Measurements from ENCODE around the gene PRPSAP2. TPM values are rescaled to one million over a fixed set of nuclear protein-coding genes. Genes with fewer than 3 reads are reported as not detected.
"Not testable (repeated sequence)": the region's sequence is repeated elsewhere in the genome, so short reads cannot be mapped to it uniquely, and the experiment has no call there.

PRPSAP2 gene
- total and polyA plus RNA-seq, 2 donors (not counting 1 experiment from before 2014, with no cell fraction given): 27.1 to 58.8 TPM

DNA sequence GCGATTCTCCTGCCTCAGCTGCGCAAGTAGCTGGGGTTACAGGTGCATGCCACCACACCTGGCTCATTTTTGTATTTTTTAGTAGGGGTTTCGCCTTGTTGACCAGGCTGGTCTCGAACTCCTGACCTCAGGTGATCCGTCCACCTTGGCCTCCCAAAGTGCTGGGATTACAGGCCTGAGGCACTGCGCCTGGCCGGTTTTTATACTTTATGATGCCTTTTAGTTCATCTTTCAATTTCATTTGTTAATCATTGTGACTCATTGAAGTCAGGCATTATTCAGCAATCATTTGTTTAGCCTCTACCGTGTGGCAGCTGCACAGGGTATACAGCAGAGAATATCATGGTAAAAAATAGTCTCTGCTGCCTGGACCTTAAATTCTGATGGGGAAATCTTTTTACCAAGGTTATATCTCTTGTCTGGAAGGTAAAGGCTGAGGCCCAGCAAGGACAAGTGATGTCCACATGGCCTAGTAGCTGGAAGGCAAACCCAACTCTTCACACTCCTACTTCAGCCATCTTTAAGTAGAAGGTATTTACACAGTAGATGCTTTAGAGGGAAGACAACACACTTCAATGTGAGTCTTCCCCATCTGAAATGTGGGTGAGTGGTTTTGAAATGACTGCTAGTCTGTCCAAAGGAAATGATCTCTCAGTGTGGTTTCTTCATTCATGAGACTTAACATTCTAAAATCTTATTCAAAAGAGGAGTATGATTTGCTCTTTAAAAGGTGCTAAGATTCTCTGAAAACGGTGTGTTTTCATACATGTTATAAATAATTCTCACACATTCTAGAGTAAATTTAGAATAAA is 2.4 kb downstream of the PRPSAP2 start:
- Histone ChIP-seq H3K4me2 (replicated peaks; ENCODE audit: low read depth, low read length, poor library complexity, severe bottlenecking) (peak overlapping the region; percentile 17), H3K27ac (ENCODE audit: low read length in 2 of 2) (peak overlapping the region; percentile 36 to 37)

DNA sequence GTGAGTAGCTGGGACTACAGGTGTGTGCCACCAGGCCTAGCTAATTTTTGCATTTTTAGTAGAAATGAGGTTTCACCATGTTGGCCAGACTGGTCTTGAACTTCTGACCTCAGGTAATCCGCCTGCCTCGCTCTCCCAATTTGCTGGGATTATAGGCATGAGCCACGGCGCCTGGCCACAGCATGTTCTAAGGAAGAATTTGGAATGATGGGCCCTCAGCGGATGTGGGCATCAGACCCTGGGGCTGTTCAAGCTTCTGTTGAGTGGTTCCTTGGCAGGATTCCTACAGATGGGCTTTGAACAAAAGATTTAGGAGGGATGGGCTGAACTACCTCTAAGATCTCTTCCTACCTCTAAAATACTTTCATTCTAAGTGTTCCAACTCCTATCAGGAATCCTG is 4.1 kb downstream of the PRPSAP2 start:
- TF ChIP-seq EZH2 (IDR thresholded peaks at IDR 0.05; ENCODE audit: borderline replicate concordance, insufficient read depth, low read depth, low read length, poor library complexity, severe bottlenecking): no peak
- TF ChIP-seq, protein P1, sequence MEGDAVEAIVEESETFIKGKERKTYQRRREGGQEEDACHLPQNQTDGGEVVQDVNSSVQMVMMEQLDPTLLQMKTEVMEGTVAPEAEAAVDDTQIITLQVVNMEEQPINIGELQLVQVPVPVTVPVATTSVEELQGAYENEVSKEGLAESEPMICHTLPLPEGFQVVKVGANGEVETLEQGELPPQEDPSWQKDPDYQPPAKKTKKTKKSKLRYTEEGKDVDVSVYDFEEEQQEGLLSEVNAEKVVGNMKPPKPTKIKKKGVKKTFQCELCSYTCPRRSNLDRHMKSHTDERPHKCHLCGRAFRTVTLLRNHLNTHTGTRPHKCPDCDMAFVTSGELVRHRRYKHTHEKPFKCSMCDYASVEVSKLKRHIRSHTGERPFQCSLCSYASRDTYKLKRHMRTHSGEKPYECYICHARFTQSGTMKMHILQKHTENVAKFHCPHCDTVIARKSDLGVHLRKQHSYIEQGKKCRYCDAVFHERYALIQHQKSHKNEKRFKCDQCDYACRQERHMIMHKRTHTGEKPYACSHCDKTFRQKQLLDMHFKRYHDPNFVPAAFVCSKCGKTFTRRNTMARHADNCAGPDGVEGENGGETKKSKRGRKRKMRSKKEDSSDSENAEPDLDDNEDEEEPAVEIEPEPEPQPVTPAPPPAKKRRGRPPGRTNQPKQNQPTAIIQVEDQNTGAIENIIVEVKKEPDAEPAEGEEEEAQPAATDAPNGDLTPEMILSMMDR (IDR thresholded peaks at IDR 0.05): no peak
- 100% methylated on average over 4 of the region's 5 CpGs for WGBS (ENCODE audit: insufficient coverage)

More for the DNA sequence above, 2.4 kb downstream of the PRPSAP2 start:
- Mint-ChIP-seq H3K4me3 (peak overlapping the region; percentile 10), H3K27ac (peak overlapping the region; percentile 74), H3K4me1 (peaks cover 50% of the 10 kb centered on the region), H3K9me3 (ENCODE audit: insufficient read depth) (no peaks in the 10 kb centered on the region), H3K27me3 (no peaks in the 10 kb centered on the region)
- no peak for DNase-seq
- Histone ChIP-seq H3K9ac (ENCODE audit: low read length) (no peak overlapping the region), H4K20me1 (ENCODE audit: control insufficient read depth, insufficient read depth, low read length, poor library complexity, severe bottlenecking) (peaks cover 9% of the 10 kb centered on the region), H3K9me3 (ENCODE audit: control extremely low read depth in 1 of 3, control insufficient read depth in 2 of 3, insufficient read depth in 1 of 3, low read length in 2 of 3) (no peaks in the 10 kb centered on the region), H2AFZ (ENCODE audit: insufficient read depth, low read depth, low read length, poor library complexity, severe bottlenecking) (peak overlapping the region; percentile 0), H3K4me1 (ENCODE audit: control insufficient read depth in 2 of 2, insufficient read depth in 2 of 2, low read length in 2 of 2) (peaks cover 33 to 46% of the 10 kb centered on the region in 2 donors), H3K36me3 (replicated peaks in 1 of 2; ENCODE audit: control extremely low read depth in 1 of 2, control insufficient read depth in 1 of 2, extremely low read depth in 1 of 2, insufficient read depth in 2 of 2, low read length in 1 of 2) (peaks cover 0 to 6% of the 10 kb centered on the region in 2 experiments), H3K4me3 (ENCODE audit: control extremely low read depth in 1 of 5, extremely low read depth in 1 of 5, insufficient read depth in 1 of 5, low read depth in 2 of 5, low read length in 4 of 5) (no peak overlapping the region), H3K79me2 (ENCODE audit: control insufficient read depth, insufficient read depth, low read length) (peaks cover 80% of the 10 kb centered on the region), H3K27me3 (replicated peaks in 1 of 4; ENCODE audit: control extremely low read depth in 1 of 4, control insufficient read depth in 3 of 4, insufficient read depth in 4 of 4, low read length in 3 of 4) (no peaks in the 10 kb centered on the region)
- 77% methylated on average over 6 of the region's 9 CpGs for WGBS (ENCODE audit: insufficient coverage)
- CTCF ChIA-PET: no interaction called here
- ATAC-seq (ENCODE audit: low read depth): no peak
- no peak for TF ChIP-seq EZH2 (IDR thresholded peaks at IDR 0.05; ENCODE audit: borderline replicate concordance, insufficient read depth, low read depth, low read length, poor library complexity, severe bottlenecking)
- TF ChIP-seq, protein P1 (IDR thresholded peaks at IDR 0.05): no peak
- POLR2A ChIA-PET: no interaction called here
- intact Hi-C loops (cut with micrococcal nuclease): no loop called here

DNA sequence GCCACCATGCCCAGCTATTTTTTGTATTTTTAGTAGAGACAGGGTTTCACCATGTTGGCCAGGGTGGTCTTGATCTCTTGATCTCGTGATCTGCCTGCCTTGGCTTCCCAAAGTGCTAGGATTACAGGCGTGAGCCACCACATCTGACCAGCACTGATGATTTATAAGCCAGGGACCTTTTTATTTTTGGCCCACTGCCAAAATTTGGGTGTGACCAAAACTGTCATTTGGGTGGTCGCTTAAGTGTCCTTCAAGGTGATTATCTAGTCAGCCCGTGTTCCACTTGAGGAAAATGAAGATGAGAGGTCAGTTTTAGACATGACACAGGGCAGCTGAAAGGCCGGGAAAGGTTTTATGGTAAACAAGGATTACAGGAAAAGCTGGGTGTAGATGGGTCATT is 7.1 kb downstream of the PRPSAP2 start:
- H3K4me1 Mint-ChIP-seq: peaks cover 21% of the 10 kb centered on the region
- H3K4me2 ChIP-seq (replicated peaks; ENCODE audit: low read depth, low read length, poor library complexity, severe bottlenecking); intact Hi-C loops (cut with micrococcal nuclease); H2AFZ ChIP-seq (ENCODE audit: insufficient read depth, low read depth, low read length, poor library complexity, severe bottlenecking); ATAC-seq (ENCODE audit: low read depth); H3K27ac Mint-ChIP-seq; DNase-seq; H3K9me3 Mint-ChIP-seq (ENCODE audit: insufficient read depth); H3K9ac ChIP-seq (ENCODE audit: low read length); H3K27ac ChIP-seq (ENCODE audit: low read length in 2 of 2); H3K4me3 Mint-ChIP-seq; H3K27me3 ChIP-seq (replicated peaks in 1 of 4; ENCODE audit: control extremely low read depth in 1 of 4, control insufficient read depth in 3 of 4, insufficient read depth in 4 of 4, low read length in 3 of 4); H3K9me3 ChIP-seq (ENCODE audit: control extremely low read depth in 1 of 3, control insufficient read depth in 2 of 3, insufficient read depth in 1 of 3, low read length in 2 of 3); POLR2A ChIA-PET; H3K4me3 ChIP-seq (ENCODE audit: control extremely low read depth in 1 of 5, extremely low read depth in 1 of 5, insufficient read depth in 1 of 5, low read depth in 2 of 5, low read length in 4 of 5); H4K20me1 ChIP-seq (ENCODE audit: control insufficient read depth, insufficient read depth, low read length, poor library complexity, severe bottlenecking); CTCF ChIA-PET; H3K27me3 Mint-ChIP-seq: not testable (repeated sequence)
- Histone ChIP-seq H3K79me2 (ENCODE audit: control insufficient read depth, insufficient read depth, low read length) (peaks cover 54% of the 10 kb centered on the region), H3K36me3 (replicated peaks in 1 of 2; ENCODE audit: control extremely low read depth in 1 of 2, control insufficient read depth in 1 of 2, extremely low read depth in 1 of 2, insufficient read depth in 2 of 2, low read length in 1 of 2) (peaks cover 3 to 36% of the 10 kb centered on the region in 2 experiments), H3K4me1 (ENCODE audit: control insufficient read depth in 2 of 2, insufficient read depth in 2 of 2, low read length in 2 of 2) (peaks cover 10% of the 10 kb centered on the region in 2 donors)
- WGBS (ENCODE audit: insufficient coverage): 96% methylated on average over 5 of the region's 5 CpGs

More for the DNA sequence above, 4.1 kb downstream of the PRPSAP2 start:
- Histone ChIP-seq H2AFZ (ENCODE audit: insufficient read depth, low read depth, low read length, poor library complexity, severe bottlenecking) (no peak overlapping the region), H3K4me2 (replicated peaks; ENCODE audit: low read depth, low read length, poor library complexity, severe bottlenecking) (no peak overlapping the region), H3K4me1 (ENCODE audit: control insufficient read depth in 2 of 2, insufficient read depth in 2 of 2, low read length in 2 of 2) (peaks cover 24 to 33% of the 10 kb centered on the region in 2 donors), H3K27ac (ENCODE audit: low read length in 2 of 2) (no peak overlapping the region), H3K79me2 (ENCODE audit: control insufficient read depth, insufficient read depth, low read length) (peaks cover 71% of the 10 kb centered on the region), H4K20me1 (ENCODE audit: control insufficient read depth, insufficient read depth, low read length, poor library complexity, severe bottlenecking) (peaks cover 9% of the 10 kb centered on the region), H3K36me3 (replicated peaks in 1 of 2; ENCODE audit: control extremely low read depth in 1 of 2, control insufficient read depth in 1 of 2, extremely low read depth in 1 of 2, insufficient read depth in 2 of 2, low read length in 1 of 2) (peaks cover 1 to 16% of the 10 kb centered on the region in 2 experiments), H3K27me3 (replicated peaks in 1 of 4; ENCODE audit: control extremely low read depth in 1 of 4, control insufficient read depth in 3 of 4, insufficient read depth in 4 of 4, low read length in 3 of 4) (no peaks in the 10 kb centered on the region), H3K4me3 (ENCODE audit: control extremely low read depth in 1 of 5, extremely low read depth in 1 of 5, insufficient read depth in 1 of 5, low read depth in 2 of 5, low read length in 4 of 5) (no peak overlapping the region), H3K9ac (ENCODE audit: low read length) (no peak overlapping the region), H3K9me3 (ENCODE audit: control extremely low read depth in 1 of 3, control insufficient read depth in 2 of 3, insufficient read depth in 1 of 3, low read length in 2 of 3) (no peaks in the 10 kb centered on the region)
- Mint-ChIP-seq H3K9me3 (ENCODE audit: insufficient read depth) (no peaks in the 10 kb centered on the region), H3K4me1 (peaks cover 37% of the 10 kb centered on the region), H3K27ac (no peak overlapping the region), H3K4me3 (no peak overlapping the region), H3K27me3 (no peaks in the 10 kb centered on the region)
- intact Hi-C loops (cut with micrococcal nuclease): no loop called here
- ChIA-PET CTCF (no interaction called here), POLR2A (no interaction called here)
- ATAC-seq (ENCODE audit: low read depth): no peak
- DNase-seq: no peak

All from B cell (primary cell).